HEK293T (cell line): ENCODE data around the gene KAT6B.

Source experiments
- CTCF ChIA-PET: fragments of 350-600 bp; formaldehyde crosslinking; extraction: SDS; loops from one replicate; lab custom pipeline; 2021; ENCODE audit warnings: antibody characterized with exemption, inconsistent platforms; lab: Yijun Ruan, JAX
- POLR2A ChIA-PET: fragments of 350-600 bp; formaldehyde crosslinking; extraction: SDS; loops from one replicate; lab custom pipeline; 2020; ENCODE audit warnings: antibody characterized with exemption, inconsistent platforms; lab: Yijun Ruan, JAX
- DNase-seq: peaks from one replicate; pipeline ENCODE4 v3.0.0; 2012; ENCODE audit warnings: mixed read lengths; ENCODE audit errors: extremely low spot score
- ARNT ChIP-seq: fragments of 450-650 bp; IDR thresholded peaks from 2 replicates; pipeline ENCODE4 v1.6.1; 2017; ENCODE audit warnings: mild to moderate bottlenecking
- BHLHE40 ChIP-seq: fragments of 450-650 bp; IDR thresholded peaks from 2 replicates; pipeline ENCODE4 v1.6.1; 2016; ENCODE audit warnings: mild to moderate bottlenecking, moderate library complexity, borderline replicate concordance
- CTBP1 ChIP-seq: fragments of 450-650 bp; IDR thresholded peaks from 2 replicates; pipeline ENCODE4 v1.6.1; 2016; ENCODE audit warnings: borderline replicate concordance
- ELF4 ChIP-seq: fragments of 450-650 bp; IDR thresholded peaks from 2 replicates; pipeline ENCODE4 v1.6.1; 2017; ENCODE audit warnings: antibody characterized with exemption
- FOXA1 ChIP-seq: fragments of 450-650 bp; IDR thresholded peaks from 2 replicates; pipeline ENCODE4 v1.6.1; 2016; ENCODE audit warnings: mild to moderate bottlenecking
- FOXK2 ChIP-seq: fragments of 450-650 bp; IDR thresholded peaks from 2 replicates; pipeline ENCODE4 v1.6.1; 2016; ENCODE audit warnings: mild to moderate bottlenecking
- FOXM1 ChIP-seq: fragments of 450-650 bp; IDR thresholded peaks from 2 replicates; pipeline ENCODE4 v1.6.1; 2017; ENCODE audit warnings: mild to moderate bottlenecking, borderline replicate concordance
- HDGF ChIP-seq: fragments of 450-650 bp; IDR thresholded peaks from 2 replicates; pipeline ENCODE4 v1.6.1; 2017; ENCODE audit warnings: antibody characterized with exemption, borderline replicate concordance
- L3MBTL2 ChIP-seq: fragments of 450-650 bp; conservative IDR thresholded peaks from 2 replicates; pipeline ENCODE4 v1.6.1; 2016; ENCODE audit warnings: mild to moderate bottlenecking
- LEF1 ChIP-seq: fragments of 450-650 bp; IDR thresholded peaks from 2 replicates; pipeline ENCODE4 v1.6.1; 2017; ENCODE audit warnings: mild to moderate bottlenecking, borderline replicate concordance
- NFRKB ChIP-seq: fragments of 450-650 bp; IDR thresholded peaks from 2 replicates; pipeline ENCODE4 v1.6.1; 2016; ENCODE audit warnings: mild to moderate bottlenecking, moderate library complexity
- PKNOX1 ChIP-seq: fragments of 450-650 bp; IDR thresholded peaks from 2 replicates; pipeline ENCODE4 v1.6.1; 2016
- SP1 ChIP-seq: fragments of 450-650 bp; IDR thresholded peaks from 2 replicates; pipeline ENCODE4 v1.6.1; 2017
- SUZ12 ChIP-seq: fragments of 450-650 bp; IDR thresholded peaks from 2 replicates; pipeline ENCODE4 v1.6.1; 2016; ENCODE audit warnings: mild to moderate bottlenecking
- TARDBP ChIP-seq: fragments of 450-650 bp; IDR thresholded peaks from 2 replicates; pipeline ENCODE4 v1.6.1; 2016
- ZNF384 ChIP-seq: fragments of 450-650 bp; IDR thresholded peaks from 2 replicates; pipeline ENCODE4 v1.6.1; 2016

KAT6B gene

GRCh38 chr10:74881253-74881884 lies 55.0 kb downstream of the KAT6B start:
- POLR2A ChIA-PET, result no interaction called here
- CTCF ChIA-PET, result no interaction called here
- no peak for DNase-seq
- TF ChIP-seq FOXA1, result no peak
- no peak for TF ChIP-seq CTBP1
- no peak for TF ChIP-seq HDGF
- TF ChIP-seq FOXK2, result no peak
- TF ChIP-seq LEF1, result no peak
- TF ChIP-seq NFRKB, result no peak
- TF ChIP-seq BHLHE40, result no peak
- no peak for TF ChIP-seq ARNT
- TF ChIP-seq TARDBP, result no peak
- no peak for TF ChIP-seq SP1
- no peak for TF ChIP-seq PKNOX1
- no peak for TF ChIP-seq ZNF384

DNA sequence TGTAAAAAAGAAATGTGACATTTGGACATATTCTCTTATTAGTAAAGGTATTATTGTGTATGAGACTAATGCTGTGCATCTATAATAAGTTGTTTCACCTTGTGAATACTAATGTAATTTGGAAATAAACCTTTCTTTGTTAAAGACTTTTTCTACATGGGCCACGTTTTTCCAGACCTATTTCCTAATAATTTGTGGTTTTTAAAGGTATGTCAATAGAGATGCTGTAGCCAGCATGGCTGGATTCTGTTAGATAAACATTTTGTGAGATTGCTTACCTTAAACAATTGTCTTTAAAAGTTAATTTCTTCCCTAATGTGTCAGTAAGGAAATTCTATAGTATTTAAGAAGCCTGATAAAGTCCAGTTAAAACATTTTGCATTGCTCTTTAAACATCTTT lies 56.0 kb downstream of the KAT6B start:
- CTCF ChIA-PET, result interaction anchor here (0.5 kb wide), 1 partner anchor 78 kb away, joined by 3 read pairs; no protein-coding TSS in a partner anchor
- POLR2A ChIA-PET, result no interaction called here
- no peak for DNase-seq
- TF ChIP-seq ELF4, result no peak
- no peak for TF ChIP-seq HDGF
- no peak for TF ChIP-seq FOXA1
- TF ChIP-seq TARDBP, result no peak
- no peak for TF ChIP-seq L3MBTL2
- no peak for TF ChIP-seq LEF1
- no peak for TF ChIP-seq FOXM1
- TF ChIP-seq ARNT, result no peak
- TF ChIP-seq FOXK2, result no peak
- TF ChIP-seq CTBP1, result no peak
- TF ChIP-seq BHLHE40, result no peak
- TF ChIP-seq ZNF384, result no peak
- no peak for TF ChIP-seq PKNOX1
- TF ChIP-seq SP1, result no peak
- no peak for TF ChIP-seq SUZ12
- no peak for TF ChIP-seq NFRKB

DNA sequence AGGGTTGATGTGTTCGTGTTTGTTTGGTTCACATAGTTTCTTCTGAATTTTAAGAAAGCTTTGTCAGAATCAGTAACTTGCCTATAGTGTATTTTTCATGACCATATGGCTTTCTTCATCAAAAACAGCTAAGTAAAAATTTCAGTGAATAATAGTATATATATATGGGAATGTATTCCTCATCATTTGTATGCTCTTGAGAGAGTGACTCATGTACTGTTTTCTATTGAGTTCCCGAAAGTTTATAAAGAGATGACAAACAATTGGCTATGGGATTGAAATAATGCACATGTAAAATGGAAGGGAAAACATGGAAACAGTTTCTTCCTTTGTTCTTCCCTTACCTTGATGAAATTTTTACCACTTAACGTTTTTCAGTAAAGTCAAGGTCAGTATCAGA lies 56.4 kb downstream of the KAT6B start:
- ChIA-PET POLR2A (no interaction called here), CTCF (no interaction called here)
- no peak for DNase-seq
- no peak for TF ChIP-seq LEF1
- TF ChIP-seq FOXA1, result no peak
- no peak for TF ChIP-seq ARNT

- ChIA-PET POLR2A (no interaction called here), CTCF (no interaction called here)
- no peak for DNase-seq
- no peak for TF ChIP-seq PKNOX1
- no peak for TF ChIP-seq SUZ12
- TF ChIP-seq FOXM1, result no peak
- no peak for TF ChIP-seq BHLHE40
- no peak for TF ChIP-seq LEF1
- TF ChIP-seq ARNT, result no peak
- no peak for TF ChIP-seq TARDBP
- TF ChIP-seq NFRKB, result no peak
- no peak for TF ChIP-seq L3MBTL2
- no peak for TF ChIP-seq ELF4
- no peak for TF ChIP-seq ZNF384
- no peak for TF ChIP-seq CTBP1
- no peak for TF ChIP-seq FOXA1
- TF ChIP-seq SP1, result no peak
- no peak for TF ChIP-seq FOXK2
- no peak for TF ChIP-seq HDGF
These were observed 57.0 kb downstream of the KAT6B start for GRCh38 chr10:74883428-74883827.

DNA sequence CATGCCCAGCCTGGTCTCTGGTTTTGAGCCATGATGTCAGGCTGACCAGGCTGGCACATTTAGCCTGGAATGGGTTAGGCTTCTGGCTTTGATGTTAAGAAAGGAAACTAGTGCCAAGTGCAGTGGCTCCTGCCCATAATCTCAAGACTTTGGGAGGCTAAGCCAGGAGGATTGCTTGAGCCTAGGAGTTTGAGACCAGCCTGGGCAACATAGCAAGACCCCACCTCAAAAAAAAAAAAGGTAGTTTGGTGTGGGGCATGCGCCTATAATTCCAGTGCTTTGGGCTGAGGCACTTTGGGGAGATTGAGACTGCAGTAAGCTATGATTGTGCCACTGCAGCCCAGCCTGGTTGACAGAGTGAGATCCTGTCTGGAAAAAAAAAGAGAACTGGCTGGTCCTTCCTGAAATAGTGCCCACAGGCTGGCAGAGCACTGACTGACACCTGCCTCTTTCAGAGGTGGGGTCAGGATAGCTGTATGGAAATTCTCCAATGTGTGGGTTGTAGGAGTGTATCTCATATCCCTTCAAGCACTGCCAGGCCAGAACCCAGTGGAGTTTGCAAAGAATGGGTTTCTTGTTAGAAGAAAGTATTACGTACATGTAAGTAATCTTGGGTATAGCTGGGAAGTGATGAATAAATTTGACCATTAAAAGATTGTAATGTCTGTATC lies 61.3 kb downstream of the KAT6B start:
- DNase-seq, result no peak
- CTCF ChIA-PET, result interaction anchor here (0.6 kb wide), 1 partner anchor 236 kb away, joined by 6 read pairs; no protein-coding TSS in a partner anchor
- TF ChIP-seq ZNF384 (no peak), L3MBTL2 (no peak), FOXM1 (no peak), NFRKB (no peak), SUZ12 (no peak), BHLHE40 (no peak), TARDBP (no peak), FOXA1 (no peak)
- POLR2A ChIA-PET, result no interaction called here

GRCh38 chr10:74888962-74889661 lies 62.7 kb downstream of the KAT6B start:
- DNase-seq, result no peak
- POLR2A ChIA-PET, result no interaction called here

More at GRCh38 chr10:74888962-74889661, 62.7 kb downstream of the KAT6B start:
- TF ChIP-seq ZNF384 (no peak), NFRKB (no peak), TARDBP (no peak), ARNT (no peak), ELF4 (no peak), LEF1 (no peak), PKNOX1 (no peak), FOXK2 (no peak), SUZ12 (no peak), HDGF (no peak), CTBP1 (no peak), BHLHE40 (no peak), L3MBTL2 (no peak), SP1 (no peak), FOXM1 (no peak), FOXA1 (no peak)
- CTCF ChIA-PET, result no interaction called here
